ENCODE measurements around the gene OPCML. TPM values are rescaled to one million over a fixed set of nuclear protein-coding genes. Genes with fewer than 3 reads are reported as not detected.

The OPCML gene
- total RNA-seq, 3 donors from 2014 or later = not detected

GRCh38 chr11:132683602-132684001, 848.7 kb downstream of the OPCML start:
- DNase-seq = no peak
- Mint-ChIP-seq H3K4me3 (no peak overlapping the region), H3K36me3 (ENCODE audit: insufficient read depth) (no peaks in the 10 kb centered on the region), H3K27me3 (ENCODE audit: low read depth) (no peaks in the 10 kb centered on the region), H3K4me1 (ENCODE audit: low read depth) (peaks cover 13% of the 10 kb centered on the region), H3K9me3 (no peaks in the 10 kb centered on the region)
- no peak for ATAC-seq

- Mint-ChIP-seq H3K36me3 (ENCODE audit: insufficient read depth) (no peaks in the 10 kb centered on the region), H3K9me3 (peaks cover 4% of the 10 kb centered on the region), H3K4me3 (no peak overlapping the region), H3K4me1 (ENCODE audit: low read depth) (peaks cover 13% of the 10 kb centered on the region), H3K27me3 (ENCODE audit: low read depth) (no peaks in the 10 kb centered on the region)
- ATAC-seq (no peak), DNase-seq (no peak)
Measured at GRCh38 chr11:132681971-132682370, 850.3 kb downstream of the OPCML start.

- no peak for ATAC-seq
- Mint-ChIP-seq H3K27me3 (ENCODE audit: low read depth) (no peaks in the 10 kb centered on the region), H3K4me3 (no peak overlapping the region), H3K4me1 (ENCODE audit: low read depth) (peaks cover 8% of the 10 kb centered on the region), H3K9me3 (peaks cover 4% of the 10 kb centered on the region), H3K36me3 (ENCODE audit: insufficient read depth) (no peaks in the 10 kb centered on the region)
- DNase-seq = no peak
Measured at GRCh38 chr11:132680584-132680983, 851.7 kb downstream of the OPCML start.

- DNase-seq (no peak), ATAC-seq (no peak)
- Mint-ChIP-seq H3K36me3 (ENCODE audit: insufficient read depth) (no peaks in the 10 kb centered on the region), H3K4me3 (no peak overlapping the region), H3K4me1 (ENCODE audit: low read depth) (no peaks in the 10 kb centered on the region), H3K27me3 (ENCODE audit: low read depth) (no peaks in the 10 kb centered on the region), H3K9me3 (peaks cover 4% of the 10 kb centered on the region)
Measured at GRCh38 chr11:132674151-132674550, 858.1 kb downstream of the OPCML start.

GRCh38 chr11:132671851-132672370, 860.4 kb downstream of the OPCML start:
- no peaks in the 10 kb centered on the region for H3K36me3 Mint-ChIP-seq (ENCODE audit: insufficient read depth)
- DNase-seq (no peak), ATAC-seq (no peak)
- H3K4me3 Mint-ChIP-seq = no peak overlapping the region
- no peaks in the 10 kb centered on the region for H3K4me1 Mint-ChIP-seq (ENCODE audit: low read depth)
- no peaks in the 10 kb centered on the region for H3K9me3 Mint-ChIP-seq
- no peaks in the 10 kb centered on the region for H3K27me3 Mint-ChIP-seq (ENCODE audit: low read depth)

GRCh38 chr11:132670921-132671675, 861.2 kb downstream of the OPCML start:
- H3K4me3 Mint-ChIP-seq = no peak overlapping the region
- H3K27me3 Mint-ChIP-seq (ENCODE audit: low read depth) = no peaks in the 10 kb centered on the region
- DNase-seq (no peak), ATAC-seq (no peak)
- no peaks in the 10 kb centered on the region for H3K36me3 Mint-ChIP-seq (ENCODE audit: insufficient read depth)
- no peaks in the 10 kb centered on the region for H3K9me3 Mint-ChIP-seq
- H3K4me1 Mint-ChIP-seq (ENCODE audit: low read depth) = no peaks in the 10 kb centered on the region

GRCh38 chr11:132669949-132670348, 862.4 kb downstream of the OPCML start:
- no peaks in the 10 kb centered on the region for H3K4me1 Mint-ChIP-seq (ENCODE audit: low read depth)
- H3K36me3 Mint-ChIP-seq (ENCODE audit: insufficient read depth) = no peaks in the 10 kb centered on the region
- H3K27me3 Mint-ChIP-seq (ENCODE audit: low read depth) = no peaks in the 10 kb centered on the region
- H3K9me3 Mint-ChIP-seq = no peaks in the 10 kb centered on the region
- ATAC-seq (no peak), DNase-seq (no peak)
- no peak overlapping the region for H3K4me3 Mint-ChIP-seq

- Mint-ChIP-seq H3K36me3 (ENCODE audit: insufficient read depth) (no peaks in the 10 kb centered on the region), H3K27me3 (ENCODE audit: low read depth) (no peaks in the 10 kb centered on the region), H3K4me3 (no peak overlapping the region), H3K4me1 (ENCODE audit: low read depth) (no peaks in the 10 kb centered on the region), H3K9me3 (no peaks in the 10 kb centered on the region)
- DNase-seq (no peak), ATAC-seq (no peak)
Measured at GRCh38 chr11:132665205-132665604, 867.1 kb downstream of the OPCML start.

- DNase-seq = no peak
- H3K9me3 Mint-ChIP-seq = no peaks in the 10 kb centered on the region
- H3K4me1 Mint-ChIP-seq (ENCODE audit: low read depth) = no peaks in the 10 kb centered on the region
Measured at GRCh38 chr11:132658696-132659095, 873.6 kb downstream of the OPCML start.

GRCh38 chr11:132658004-132658403, 874.3 kb downstream of the OPCML start:
- H3K9me3 Mint-ChIP-seq = no peaks in the 10 kb centered on the region
- ATAC-seq (no peak), DNase-seq (no peak)
- no peaks in the 10 kb centered on the region for H3K36me3 Mint-ChIP-seq (ENCODE audit: insufficient read depth)
- H3K27me3 Mint-ChIP-seq (ENCODE audit: low read depth) = peaks cover 1% of the 10 kb centered on the region
- H3K4me1 Mint-ChIP-seq (ENCODE audit: low read depth) = no peaks in the 10 kb centered on the region
- no peak overlapping the region for H3K4me3 Mint-ChIP-seq

More at GRCh38 chr11:132658696-132659095, 873.6 kb downstream of the OPCML start:
- Mint-ChIP-seq H3K36me3 (ENCODE audit: insufficient read depth) (no peaks in the 10 kb centered on the region), H3K4me3 (no peak overlapping the region), H3K27me3 (ENCODE audit: low read depth) (peaks cover 1% of the 10 kb centered on the region)
- no peak for ATAC-seq

GRCh38 chr11:132655187-132655855, 877.0 kb downstream of the OPCML start:
- no peaks in the 10 kb centered on the region for H3K36me3 Mint-ChIP-seq (ENCODE audit: insufficient read depth)
- ATAC-seq (no peak), DNase-seq (no peak)
- no peak overlapping the region for H3K4me3 Mint-ChIP-seq
- H3K9me3 Mint-ChIP-seq = no peaks in the 10 kb centered on the region
- no peaks in the 10 kb centered on the region for H3K4me1 Mint-ChIP-seq (ENCODE audit: low read depth)
- H3K27me3 Mint-ChIP-seq (ENCODE audit: low read depth) = peaks cover 1% of the 10 kb centered on the region

GRCh38 chr11:132653237-132653636, 879.1 kb downstream of the OPCML start:
- H3K27me3 Mint-ChIP-seq (ENCODE audit: low read depth) = peaks cover 1% of the 10 kb centered on the region
- H3K4me1 Mint-ChIP-seq (ENCODE audit: low read depth) = no peaks in the 10 kb centered on the region
- no peaks in the 10 kb centered on the region for H3K36me3 Mint-ChIP-seq (ENCODE audit: insufficient read depth)
- DNase-seq (no peak), ATAC-seq (no peak)
- H3K9me3 Mint-ChIP-seq = no peaks in the 10 kb centered on the region
- H3K4me3 Mint-ChIP-seq = no peak overlapping the region

GRCh38 chr11:132650969-132651720, 881.2 kb downstream of the OPCML start:
- no peak for DNase-seq
- Mint-ChIP-seq H3K4me3 (no peak overlapping the region), H3K4me1 (ENCODE audit: low read depth) (no peaks in the 10 kb centered on the region), H3K27me3 (ENCODE audit: low read depth) (peaks cover 1% of the 10 kb centered on the region), H3K36me3 (ENCODE audit: insufficient read depth) (no peaks in the 10 kb centered on the region), H3K9me3 (no peaks in the 10 kb centered on the region)
- ATAC-seq = no peak

- Mint-ChIP-seq H3K36me3 (ENCODE audit: insufficient read depth) (no peaks in the 10 kb centered on the region), H3K4me1 (ENCODE audit: low read depth) (no peaks in the 10 kb centered on the region), H3K27me3 (ENCODE audit: low read depth) (no peaks in the 10 kb centered on the region), H3K9me3 (no peaks in the 10 kb centered on the region), H3K4me3 (no peak overlapping the region)
- ATAC-seq (no peak), DNase-seq (no peak)
Measured at GRCh38 chr11:132649277-132649676, 883.0 kb downstream of the OPCML start.
